A673 (cell line): Measurements from ENCODE around the gene CPLX3.

ENCODE experiments used
- EZH2 ChIP-seq: fragments of 200-600 bp; sonication (generic); IDR thresholded peaks from 2 replicates; pipeline ENCODE4 v1.6.1; 2017; ENCODE audit warnings: borderline replicate concordance, low read depth, mild to moderate bottlenecking, mixed read lengths, antibody characterized with exemption, low read length; ENCODE audit not compliant: poor library complexity, severe bottlenecking
- TF ChIP-seq, protein P1 (sequence below): fragments of 300-800, 200-600 bp; sonication (generic); conservative IDR thresholded peaks from 2 replicates; pipeline ENCODE4 v1.5.1; 2017; ENCODE audit warnings: low read depth, mild to moderate bottlenecking, antibody characterized with exemption, low read length, moderate library complexity, mixed read lengths

DNA sequence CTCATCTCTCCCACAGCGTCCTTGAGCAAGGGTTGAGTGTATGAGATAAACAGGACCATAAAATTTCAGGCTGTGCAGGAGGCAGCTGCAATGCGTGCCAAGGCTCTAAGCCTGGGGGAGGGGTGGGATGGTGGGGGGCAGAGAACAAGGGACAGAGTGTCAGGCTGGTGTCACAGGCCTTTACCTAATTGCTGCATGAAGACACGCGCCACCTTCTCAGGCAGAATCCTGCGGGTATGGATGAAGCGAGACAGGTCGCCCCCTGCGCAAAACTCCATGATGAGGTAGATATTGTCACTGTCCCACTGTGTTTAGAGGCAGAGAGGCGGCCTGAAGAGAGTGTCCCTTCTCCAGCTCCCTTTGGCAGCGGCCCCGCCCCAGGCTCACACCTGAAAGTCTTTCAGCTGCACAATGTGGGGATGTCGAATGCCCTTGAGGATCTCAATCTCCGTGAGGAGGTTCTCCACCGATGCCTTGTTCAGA, 15.5 kb downstream of the CPLX3 start:
- TF ChIP-seq, protein P1, sequence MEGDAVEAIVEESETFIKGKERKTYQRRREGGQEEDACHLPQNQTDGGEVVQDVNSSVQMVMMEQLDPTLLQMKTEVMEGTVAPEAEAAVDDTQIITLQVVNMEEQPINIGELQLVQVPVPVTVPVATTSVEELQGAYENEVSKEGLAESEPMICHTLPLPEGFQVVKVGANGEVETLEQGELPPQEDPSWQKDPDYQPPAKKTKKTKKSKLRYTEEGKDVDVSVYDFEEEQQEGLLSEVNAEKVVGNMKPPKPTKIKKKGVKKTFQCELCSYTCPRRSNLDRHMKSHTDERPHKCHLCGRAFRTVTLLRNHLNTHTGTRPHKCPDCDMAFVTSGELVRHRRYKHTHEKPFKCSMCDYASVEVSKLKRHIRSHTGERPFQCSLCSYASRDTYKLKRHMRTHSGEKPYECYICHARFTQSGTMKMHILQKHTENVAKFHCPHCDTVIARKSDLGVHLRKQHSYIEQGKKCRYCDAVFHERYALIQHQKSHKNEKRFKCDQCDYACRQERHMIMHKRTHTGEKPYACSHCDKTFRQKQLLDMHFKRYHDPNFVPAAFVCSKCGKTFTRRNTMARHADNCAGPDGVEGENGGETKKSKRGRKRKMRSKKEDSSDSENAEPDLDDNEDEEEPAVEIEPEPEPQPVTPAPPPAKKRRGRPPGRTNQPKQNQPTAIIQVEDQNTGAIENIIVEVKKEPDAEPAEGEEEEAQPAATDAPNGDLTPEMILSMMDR: no peak
- no peak for TF ChIP-seq EZH2
